Measurements from ENCODE around the gene TSPAN8.

GRCh38 chr12:71124835-71125460 is 32.9 kb downstream of the TSPAN8 start:
- TF ChIP-seq CTCF (IDR thresholded peaks at IDR 0.05) (no peak), POLR2A (IDR thresholded peaks at IDR 0.05) (no peak)

Data from lower leg skin (tissue), 3 donors.